ENCODE results near the gene ONECUT3. TPM values are rescaled to one million over a fixed set of nuclear protein-coding genes. Genes with fewer than 3 reads are reported as not detected.

ONECUT3 gene
- total RNA-seq, 1 donor from 2014 or later = 41.9 TPM

DNA sequence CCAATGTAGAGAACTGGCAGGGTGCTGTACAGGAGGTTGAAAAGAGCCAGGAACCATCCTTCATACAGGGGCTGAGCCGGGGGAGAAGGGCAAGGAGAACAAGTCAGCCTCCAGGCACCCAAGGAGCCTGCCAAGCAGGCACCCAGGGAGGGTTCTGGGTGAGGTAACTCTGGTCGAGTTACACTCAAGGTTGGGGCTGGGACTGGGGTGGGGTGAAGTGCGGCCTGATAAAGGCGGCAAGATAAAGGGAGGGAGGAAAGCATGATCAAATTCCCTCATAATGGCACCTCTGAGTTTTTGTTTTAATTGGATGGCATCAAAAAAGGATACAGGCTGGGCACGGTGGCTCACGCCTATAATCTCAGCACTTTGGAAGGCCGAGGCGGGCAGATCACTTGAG is 33.8 kb downstream of the ONECUT3 start:
- no peak for DNase-seq (ENCODE audit: low spot score, unreplicated experiment)
- no peak overlapping the region for H3K4me3 Mint-ChIP-seq (ENCODE audit: low read depth)
- no peaks in the 10 kb centered on the region for H3K9me3 Mint-ChIP-seq (ENCODE audit: low read depth)
- H3K27ac Mint-ChIP-seq = no peak overlapping the region
- TF ChIP-seq, protein P1, sequence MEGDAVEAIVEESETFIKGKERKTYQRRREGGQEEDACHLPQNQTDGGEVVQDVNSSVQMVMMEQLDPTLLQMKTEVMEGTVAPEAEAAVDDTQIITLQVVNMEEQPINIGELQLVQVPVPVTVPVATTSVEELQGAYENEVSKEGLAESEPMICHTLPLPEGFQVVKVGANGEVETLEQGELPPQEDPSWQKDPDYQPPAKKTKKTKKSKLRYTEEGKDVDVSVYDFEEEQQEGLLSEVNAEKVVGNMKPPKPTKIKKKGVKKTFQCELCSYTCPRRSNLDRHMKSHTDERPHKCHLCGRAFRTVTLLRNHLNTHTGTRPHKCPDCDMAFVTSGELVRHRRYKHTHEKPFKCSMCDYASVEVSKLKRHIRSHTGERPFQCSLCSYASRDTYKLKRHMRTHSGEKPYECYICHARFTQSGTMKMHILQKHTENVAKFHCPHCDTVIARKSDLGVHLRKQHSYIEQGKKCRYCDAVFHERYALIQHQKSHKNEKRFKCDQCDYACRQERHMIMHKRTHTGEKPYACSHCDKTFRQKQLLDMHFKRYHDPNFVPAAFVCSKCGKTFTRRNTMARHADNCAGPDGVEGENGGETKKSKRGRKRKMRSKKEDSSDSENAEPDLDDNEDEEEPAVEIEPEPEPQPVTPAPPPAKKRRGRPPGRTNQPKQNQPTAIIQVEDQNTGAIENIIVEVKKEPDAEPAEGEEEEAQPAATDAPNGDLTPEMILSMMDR (IDR thresholded peaks at IDR 0.05; ENCODE audit: unreplicated experiment) = no peak
- no peaks in the 10 kb centered on the region for H3K4me1 Mint-ChIP-seq (ENCODE audit: low read depth)
- H3K27me3 Mint-ChIP-seq = peaks cover 12% of the 10 kb centered on the region
- H3K36me3 Mint-ChIP-seq (ENCODE audit: insufficient read depth) = peaks cover 6% of the 10 kb centered on the region

DNA sequence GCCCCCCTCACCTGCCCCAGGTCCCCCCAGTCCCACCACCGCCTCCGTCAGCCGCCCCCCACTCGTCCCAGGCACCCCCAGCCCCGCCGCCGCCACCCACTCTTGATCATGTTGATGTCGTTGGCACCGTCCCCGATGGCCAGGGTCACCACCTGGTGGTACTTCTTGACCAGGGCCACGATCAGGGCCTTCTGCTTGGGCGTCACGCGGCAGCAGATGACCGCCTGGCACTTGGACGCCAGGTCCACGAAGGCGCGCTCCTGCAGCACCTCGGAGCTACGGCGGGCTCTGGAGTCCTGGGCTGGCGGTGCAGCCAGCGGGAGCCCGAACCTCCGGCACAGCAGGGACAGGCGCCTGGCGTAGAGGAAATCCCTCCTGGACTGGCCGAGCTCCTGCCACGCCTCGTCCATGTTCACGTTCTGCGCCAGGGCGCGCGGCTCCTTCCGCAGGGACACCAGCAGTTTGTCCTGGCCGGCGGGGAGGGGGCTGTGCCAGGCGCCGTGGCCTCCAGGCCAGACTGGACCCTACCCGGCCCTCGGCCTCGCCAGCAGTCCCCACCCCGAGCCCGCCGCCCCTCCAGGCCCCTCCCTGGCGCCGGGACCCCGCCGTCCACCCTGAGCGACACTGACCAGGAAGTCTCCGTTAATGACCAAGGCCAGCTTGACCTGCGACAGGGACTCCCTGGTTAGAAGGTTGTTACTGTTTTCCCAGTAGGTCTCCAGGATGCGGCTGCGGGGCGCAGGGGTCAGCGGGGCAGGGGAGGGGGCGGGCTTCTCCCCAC is 36.1 kb downstream of the ONECUT3 start:
- no peaks in the 10 kb centered on the region for H3K9me3 Mint-ChIP-seq (ENCODE audit: low read depth)
- no peaks in the 10 kb centered on the region for H3K4me1 Mint-ChIP-seq (ENCODE audit: low read depth)
- no peaks in the 10 kb centered on the region for H3K36me3 Mint-ChIP-seq (ENCODE audit: insufficient read depth)
- H3K27me3 Mint-ChIP-seq = peaks cover 3% of the 10 kb centered on the region
- no peak overlapping the region for H3K27ac Mint-ChIP-seq
- TF ChIP-seq, protein P1 (IDR thresholded peaks at IDR 0.05; ENCODE audit: unreplicated experiment) = no peak
- no peak for DNase-seq (ENCODE audit: low spot score, unreplicated experiment)
- no peak overlapping the region for H3K4me3 Mint-ChIP-seq (ENCODE audit: low read depth)

DNA sequence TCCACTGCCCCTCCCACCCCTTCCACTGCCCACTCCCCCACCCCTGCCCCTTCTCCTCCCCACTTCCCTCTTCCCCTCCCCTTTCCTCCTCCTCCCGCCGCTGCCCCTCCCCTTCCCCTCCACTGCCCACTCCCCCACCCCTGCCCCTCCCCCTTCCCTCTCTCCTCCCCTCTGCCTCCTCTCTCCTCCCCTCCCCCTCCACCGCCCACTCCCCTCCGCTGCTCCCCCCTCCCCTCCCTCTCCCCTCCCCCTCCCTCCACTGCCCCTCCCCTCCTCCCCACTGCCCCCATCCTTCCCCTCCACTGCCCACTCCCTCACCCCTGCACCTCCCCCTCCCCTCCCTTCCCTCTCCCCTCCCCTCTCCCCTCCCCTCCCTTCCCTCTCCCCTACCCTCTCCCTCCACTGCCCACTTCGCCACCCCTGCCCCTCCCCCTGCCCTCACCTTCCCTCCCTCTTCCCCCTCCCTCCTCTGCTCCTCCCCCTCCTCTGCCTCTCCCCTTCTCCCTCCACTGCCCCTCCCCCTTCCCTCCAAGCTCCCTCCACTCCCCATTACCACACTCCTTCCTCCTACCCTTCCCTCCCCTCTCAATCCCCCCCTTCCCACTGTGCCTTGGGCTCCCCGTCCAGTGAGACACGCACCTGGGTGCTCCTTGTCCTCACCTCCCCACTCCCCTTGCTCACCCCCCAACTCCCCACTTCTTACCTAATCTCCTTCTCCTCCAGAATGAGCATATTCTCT is 36.9 kb downstream of the ONECUT3 start:
- no peaks in the 10 kb centered on the region for H3K36me3 Mint-ChIP-seq (ENCODE audit: insufficient read depth)
- TF ChIP-seq, protein P1 (IDR thresholded peaks at IDR 0.05; ENCODE audit: unreplicated experiment) = no peak
- H3K27me3 Mint-ChIP-seq = peaks cover 3% of the 10 kb centered on the region
- H3K4me3 Mint-ChIP-seq (ENCODE audit: low read depth) = no peak overlapping the region
- no peaks in the 10 kb centered on the region for H3K4me1 Mint-ChIP-seq (ENCODE audit: low read depth)
- H3K27ac Mint-ChIP-seq = no peak overlapping the region
- DNase-seq (ENCODE audit: low spot score, unreplicated experiment) = no peak
- no peaks in the 10 kb centered on the region for H3K9me3 Mint-ChIP-seq (ENCODE audit: low read depth)

DNA sequence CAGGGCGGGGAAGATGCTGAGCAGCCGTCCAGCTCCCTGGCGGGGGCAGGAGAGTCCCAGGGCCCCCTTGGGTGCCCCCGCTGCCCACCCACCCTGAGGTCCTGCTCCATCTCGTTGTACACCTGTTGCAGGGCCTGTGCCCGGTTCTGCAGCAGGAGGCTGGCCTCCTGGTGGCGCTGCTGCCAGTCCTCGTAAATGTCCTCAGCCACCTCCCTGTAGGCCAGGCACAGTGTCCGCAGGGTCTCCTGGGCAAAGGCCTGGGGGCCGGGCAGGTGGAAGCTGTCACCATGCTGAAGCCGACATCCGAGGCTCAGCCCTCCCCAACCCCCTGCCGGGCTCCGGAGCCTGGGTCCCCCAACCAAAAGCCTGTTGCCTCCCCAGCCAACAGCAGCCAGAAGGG is 38.6 kb downstream of the ONECUT3 start:
- TF ChIP-seq, protein P1 (IDR thresholded peaks at IDR 0.05; ENCODE audit: unreplicated experiment) = no peak
- H3K4me3 Mint-ChIP-seq (ENCODE audit: low read depth) = no peak overlapping the region
- H3K27me3 Mint-ChIP-seq = peaks cover 3% of the 10 kb centered on the region

DNA sequence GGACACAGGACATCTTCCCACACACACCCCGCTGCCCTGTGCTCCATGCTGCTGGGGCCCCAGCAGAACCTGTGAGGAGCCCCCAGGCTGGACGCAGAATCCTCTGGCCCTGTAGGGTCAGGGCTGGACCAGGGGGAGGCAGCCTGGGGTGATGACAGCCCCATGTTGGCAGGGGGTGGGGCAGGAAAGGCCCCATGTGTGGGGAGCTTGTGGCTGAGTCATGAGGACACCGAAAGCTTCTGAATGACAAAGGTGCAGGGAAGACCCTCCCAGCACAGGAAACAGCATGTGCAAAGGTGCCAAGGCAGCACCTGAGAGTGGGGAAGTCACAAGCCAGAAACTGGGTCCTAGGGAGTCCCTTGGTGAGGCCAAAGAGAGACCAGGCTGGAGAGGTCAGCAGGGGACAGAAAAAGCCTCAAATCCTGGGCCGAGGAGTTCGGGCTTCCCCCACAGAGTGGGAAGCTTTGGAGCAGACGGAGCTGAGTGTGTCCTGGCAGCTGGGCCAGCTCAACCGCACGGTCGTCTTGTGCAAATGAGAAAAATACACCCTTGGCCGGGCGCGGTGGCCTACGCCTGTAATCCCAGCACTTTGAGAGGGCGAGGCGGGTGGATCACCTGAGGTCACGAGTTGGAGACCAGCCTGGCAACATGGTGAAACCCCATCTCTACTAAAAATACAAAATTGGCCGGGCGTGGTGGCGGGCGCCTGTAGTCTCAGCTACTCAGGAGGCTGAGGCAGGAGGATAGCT is 41.3 kb downstream of the ONECUT3 start:
- Mint-ChIP-seq H3K27ac (no peak overlapping the region), H3K4me3 (ENCODE audit: low read depth) (no peak overlapping the region), H3K27me3 (peaks cover 3% of the 10 kb centered on the region), H3K9me3 (ENCODE audit: low read depth) (no peaks in the 10 kb centered on the region), H3K4me1 (ENCODE audit: low read depth) (no peaks in the 10 kb centered on the region), H3K36me3 (ENCODE audit: insufficient read depth) (no peaks in the 10 kb centered on the region)
- TF ChIP-seq, protein P1 (IDR thresholded peaks at IDR 0.05; ENCODE audit: unreplicated experiment) = no peak
- no peak for DNase-seq (ENCODE audit: low spot score, unreplicated experiment)

More for the DNA sequence above, 38.6 kb downstream of the ONECUT3 start:
- no peak for DNase-seq (ENCODE audit: low spot score, unreplicated experiment)
- no peaks in the 10 kb centered on the region for H3K9me3 Mint-ChIP-seq (ENCODE audit: low read depth)
- no peaks in the 10 kb centered on the region for H3K4me1 Mint-ChIP-seq (ENCODE audit: low read depth)
- no peak overlapping the region for H3K27ac Mint-ChIP-seq
- no peaks in the 10 kb centered on the region for H3K36me3 Mint-ChIP-seq (ENCODE audit: insufficient read depth)
